ENCODE results near the gene ADRA2C.

The ADRA2C gene

DNA sequence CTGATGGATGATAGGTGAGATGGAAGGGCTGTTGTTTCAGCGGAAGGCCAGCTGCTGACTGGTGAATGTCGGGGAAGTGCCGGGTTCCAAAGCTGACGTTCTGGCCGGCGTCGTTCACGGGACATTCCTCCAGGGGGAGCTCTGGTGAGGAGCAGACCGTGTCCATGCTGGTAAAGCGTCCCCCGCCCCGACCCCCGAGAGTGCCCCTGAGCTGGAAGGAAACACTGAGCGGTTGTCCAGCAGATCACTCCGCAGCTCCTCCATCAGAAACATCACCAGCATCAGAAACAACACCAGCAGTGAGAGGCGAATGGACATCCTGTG is 18.6 kb upstream of the ADRA2C start:
- Histone ChIP-seq H4K20me1 (ENCODE audit: insufficient read depth, low read length, poor library complexity, severe bottlenecking) (no peaks in the 10 kb centered on the region), H3K79me2 (ENCODE audit: insufficient read depth, low read length) (no peaks in the 10 kb centered on the region), H3K9me2 (replicated peaks; ENCODE audit: low read depth, low read length) (no peaks in the 10 kb centered on the region), H3K9ac (ENCODE audit: low read depth, low read length, poor library complexity, severe bottlenecking) (no peak overlapping the region), H3K4me3 (ENCODE audit: low read length, poor library complexity, severe bottlenecking) (no peak overlapping the region), H3K4me1 (ENCODE audit: insufficient read depth, low read length, poor library complexity, severe bottlenecking) (no peaks in the 10 kb centered on the region), H3K9me3 (ENCODE audit: insufficient read depth, low read depth, low read length) (no peaks in the 10 kb centered on the region; the same call in 1 of the 2 replicates), H2AFZ (ENCODE audit: low read length) (no peak overlapping the region), H3K4me2 (ENCODE audit: low read depth, low read length, poor library complexity, severe bottlenecking) (no peak overlapping the region), H3K36me3 (ENCODE audit: insufficient read depth, low read length) (no peaks in the 10 kb centered on the region), H3F3A (ENCODE audit: low read depth) (no peaks in the 10 kb centered on the region), H3K27me3 (ENCODE audit: insufficient read depth, low read length, poor library complexity, severe bottlenecking) (no peaks in the 10 kb centered on the region)
- no peak for TF ChIP-seq EZH2phosphoT487 (IDR thresholded peaks at IDR 0.05; ENCODE audit: borderline replicate concordance)
- TF ChIP-seq, protein P1, sequence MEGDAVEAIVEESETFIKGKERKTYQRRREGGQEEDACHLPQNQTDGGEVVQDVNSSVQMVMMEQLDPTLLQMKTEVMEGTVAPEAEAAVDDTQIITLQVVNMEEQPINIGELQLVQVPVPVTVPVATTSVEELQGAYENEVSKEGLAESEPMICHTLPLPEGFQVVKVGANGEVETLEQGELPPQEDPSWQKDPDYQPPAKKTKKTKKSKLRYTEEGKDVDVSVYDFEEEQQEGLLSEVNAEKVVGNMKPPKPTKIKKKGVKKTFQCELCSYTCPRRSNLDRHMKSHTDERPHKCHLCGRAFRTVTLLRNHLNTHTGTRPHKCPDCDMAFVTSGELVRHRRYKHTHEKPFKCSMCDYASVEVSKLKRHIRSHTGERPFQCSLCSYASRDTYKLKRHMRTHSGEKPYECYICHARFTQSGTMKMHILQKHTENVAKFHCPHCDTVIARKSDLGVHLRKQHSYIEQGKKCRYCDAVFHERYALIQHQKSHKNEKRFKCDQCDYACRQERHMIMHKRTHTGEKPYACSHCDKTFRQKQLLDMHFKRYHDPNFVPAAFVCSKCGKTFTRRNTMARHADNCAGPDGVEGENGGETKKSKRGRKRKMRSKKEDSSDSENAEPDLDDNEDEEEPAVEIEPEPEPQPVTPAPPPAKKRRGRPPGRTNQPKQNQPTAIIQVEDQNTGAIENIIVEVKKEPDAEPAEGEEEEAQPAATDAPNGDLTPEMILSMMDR (conservative IDR thresholded peaks at IDR 0.05; ENCODE audit: low read length) = peak; percentile 34; the same call in 1 of the 2 replicates

GRCh38 chr4:3748136-3748898 is 17.9 kb upstream of the ADRA2C start:
- no peaks in the 10 kb centered on the region for H3K36me3 ChIP-seq (ENCODE audit: insufficient read depth, low read length)
- H3K27me3 ChIP-seq (ENCODE audit: insufficient read depth, low read length, poor library complexity, severe bottlenecking) = no peaks in the 10 kb centered on the region
- H3K9me3 ChIP-seq (ENCODE audit: insufficient read depth, low read depth, low read length) = no peaks in the 10 kb centered on the region
- no peak overlapping the region for H3K4me3 ChIP-seq (ENCODE audit: low read length, poor library complexity, severe bottlenecking)
- H3K4me1 ChIP-seq (ENCODE audit: insufficient read depth, low read length, poor library complexity, severe bottlenecking) = no peaks in the 10 kb centered on the region
- no peaks in the 10 kb centered on the region for H3F3A ChIP-seq (ENCODE audit: low read depth)
- no peaks in the 10 kb centered on the region for H3K79me2 ChIP-seq (ENCODE audit: insufficient read depth, low read length)
- no peak for TF ChIP-seq EZH2phosphoT487 (IDR thresholded peaks at IDR 0.05; ENCODE audit: borderline replicate concordance)
- TF ChIP-seq, protein P1 (conservative IDR thresholded peaks at IDR 0.05; ENCODE audit: low read length) = no peak
- no peaks in the 10 kb centered on the region for H3K9me2 ChIP-seq (replicated peaks; ENCODE audit: low read depth, low read length)
- H2AFZ ChIP-seq (ENCODE audit: low read length) = no peak overlapping the region
- no peak overlapping the region for H3K9ac ChIP-seq (ENCODE audit: low read depth, low read length, poor library complexity, severe bottlenecking)
- H3K4me2 ChIP-seq (ENCODE audit: low read depth, low read length, poor library complexity, severe bottlenecking) = no peak overlapping the region
- no peaks in the 10 kb centered on the region for H4K20me1 ChIP-seq (ENCODE audit: insufficient read depth, low read length, poor library complexity, severe bottlenecking)

- no peaks in the 10 kb centered on the region for H3K36me3 ChIP-seq (ENCODE audit: insufficient read depth, low read length)
- H3K4me3 ChIP-seq (ENCODE audit: low read length, poor library complexity, severe bottlenecking) = no peak overlapping the region
- no peak for TF ChIP-seq EZH2phosphoT487 (IDR thresholded peaks at IDR 0.05; ENCODE audit: borderline replicate concordance)
- TF ChIP-seq, protein P1 (conservative IDR thresholded peaks at IDR 0.05; ENCODE audit: low read length) = no peak
- H3F3A ChIP-seq (ENCODE audit: low read depth) = no peaks in the 10 kb centered on the region
- no peaks in the 10 kb centered on the region for H3K27me3 ChIP-seq (ENCODE audit: insufficient read depth, low read length, poor library complexity, severe bottlenecking)
- no peaks in the 10 kb centered on the region for H3K9me2 ChIP-seq (replicated peaks; ENCODE audit: low read depth, low read length)
- H3K4me1 ChIP-seq (ENCODE audit: insufficient read depth, low read length, poor library complexity, severe bottlenecking) = no peaks in the 10 kb centered on the region
- H4K20me1 ChIP-seq (ENCODE audit: insufficient read depth, low read length, poor library complexity, severe bottlenecking) = no peaks in the 10 kb centered on the region
- no peak overlapping the region for H2AFZ ChIP-seq (ENCODE audit: low read length)
- H3K9ac ChIP-seq (ENCODE audit: low read depth, low read length, poor library complexity, severe bottlenecking) = no peak overlapping the region
- no peaks in the 10 kb centered on the region for H3K79me2 ChIP-seq (ENCODE audit: insufficient read depth, low read length)
- H3K9me3 ChIP-seq (ENCODE audit: insufficient read depth, low read depth, low read length) = no peaks in the 10 kb centered on the region
- no peak overlapping the region for H3K4me2 ChIP-seq (ENCODE audit: low read depth, low read length, poor library complexity, severe bottlenecking)
These were observed 17.1 kb upstream of the ADRA2C start for GRCh38 chr4:3749081-3749480.

All from Loucy (cell line).